HepG2 (cell line): Measurements from ENCODE around the gene CST4. TPM values are rescaled to one million over a fixed set of nuclear protein-coding genes. Genes with fewer than 3 reads are reported as not detected.
A peak's percentile ranks its signal among the peaks of the same experiment; 100 is the strongest.

ENCODE experiments used
- AGO1 ChIP-seq: fragments of 200-400 bp; formaldehyde crosslinking; IDR thresholded peaks from 2 replicates; pipeline ENCODE4 v1.6.1; 2017; ENCODE audit warnings: mild to moderate bottlenecking, low read depth, low read length, moderate library complexity; ENCODE audit not compliant: poor library complexity, severe bottlenecking
- ELF4 ChIP-seq: sonication (generic); formaldehyde crosslinking; IDR thresholded peaks from 2 replicates; pipeline ENCODE4 v1.5.0; 2020; ENCODE audit warnings: missing genetic modification reagents, mild to moderate bottlenecking, moderate library complexity, borderline replicate concordance
- IRF1 ChIP-seq: sonication (generic); formaldehyde crosslinking; IDR thresholded peaks from 2 replicates; pipeline ENCODE4 v1.4.0; 2020; ENCODE audit warnings: low read depth, mild to moderate bottlenecking, missing genetic modification reagents
- MLXIP ChIP-seq: sonication (generic); formaldehyde crosslinking; IDR thresholded peaks from 2 replicates; pipeline ENCODE4 v1.9.0; 2021; ENCODE audit warnings: missing genetic modification reagents, borderline replicate concordance
- MZF1 ChIP-seq: sonication (generic); formaldehyde crosslinking; IDR thresholded peaks from 2 replicates; pipeline ENCODE4 v1.8.1; 2023; ENCODE audit warnings: mild to moderate bottlenecking, missing genetic modification reagents, borderline replicate concordance
- POGK ChIP-seq: sonication (generic); formaldehyde crosslinking; conservative IDR thresholded peaks from 2 replicates; pipeline ENCODE4 v1.8.0; 2022; ENCODE audit warnings: mild to moderate bottlenecking, moderate library complexity, missing genetic modification reagents
- RAD21 ChIP-seq: fragments of 450-650 bp; formaldehyde crosslinking; IDR thresholded peaks from 2 replicates; pipeline ENCODE4 v1.5.0; 2020; ENCODE audit warnings: mild to moderate bottlenecking
- SALL1 ChIP-seq: sonication (generic); formaldehyde crosslinking; IDR thresholded peaks from 2 replicates; pipeline ENCODE4 v1.8.0; 2022; ENCODE audit warnings: mild to moderate bottlenecking, missing genetic modification reagents
- SNAI1 ChIP-seq: sonication (generic); formaldehyde crosslinking; IDR thresholded peaks from 2 replicates; pipeline ENCODE4 v1.5.0; 2020; ENCODE audit warnings: mild to moderate bottlenecking, missing genetic modification reagents, borderline replicate concordance
- SNAPC2 ChIP-seq: sonication (generic); formaldehyde crosslinking; IDR thresholded peaks from 2 replicates; pipeline ENCODE4 v1.8.1; 2022; ENCODE audit warnings: mild to moderate bottlenecking, missing genetic modification reagents
- TRAFD1 ChIP-seq: sonication (generic); formaldehyde crosslinking; IDR thresholded peaks from 2 replicates; pipeline ENCODE4 v1.5.1; 2020; ENCODE audit warnings: missing genetic modification reagents, mild to moderate bottlenecking, borderline replicate concordance
- XRCC5 ChIP-seq: fragments of 200-400 bp; formaldehyde crosslinking; optimal IDR thresholded peaks from 2 replicates; pipeline ENCODE3; 2017; ENCODE audit warnings: mild to moderate bottlenecking, low read length
- YY1 ChIP-seq: IDR thresholded peaks from 2 replicates; pipeline ENCODE4 v1.6.1; 2011; ENCODE audit warnings: low read length, low read depth, moderate library complexity, mild to moderate bottlenecking; ENCODE audit not compliant: insufficient read depth, insufficient replicate concordance
- ZBTB20 ChIP-seq: sonication (generic); formaldehyde crosslinking; IDR thresholded peaks from 2 replicates; pipeline ENCODE4 v1.8.1; 2023; ENCODE audit warnings: missing genetic modification reagents, low read depth, mild to moderate bottlenecking, borderline replicate concordance
- ZBTB34 ChIP-seq: sonication (generic); formaldehyde crosslinking; IDR thresholded peaks from 2 replicates; pipeline ENCODE4 v1.8.0; 2022; ENCODE audit warnings: mild to moderate bottlenecking, missing genetic modification reagents
- ZIK1 ChIP-seq: sonication (generic); formaldehyde crosslinking; IDR thresholded peaks from 2 replicates; pipeline ENCODE4 v1.5.0; 2020; ENCODE audit warnings: mild to moderate bottlenecking, low read depth, missing genetic modification reagents, borderline replicate concordance
- ZNF317 ChIP-seq: sonication (generic); formaldehyde crosslinking; IDR thresholded peaks from 2 replicates; pipeline ENCODE4 v1.5.0; 2020; ENCODE audit warnings: mild to moderate bottlenecking, missing genetic modification reagents
- ZNF563 ChIP-seq: sonication (generic); formaldehyde crosslinking; IDR thresholded peaks from 2 replicates; pipeline ENCODE4 v1.8.0; 2022; ENCODE audit warnings: mild to moderate bottlenecking, moderate library complexity, missing genetic modification reagents
- ZNF614 ChIP-seq: IDR thresholded peaks from 2 replicates; pipeline ENCODE4 v1.6.1; 2018; ENCODE audit warnings: missing biosample characterization, missing genetic modification reagents, inconsistent platforms, borderline replicate concordance
- ZSCAN20 ChIP-seq: sonication (generic); formaldehyde crosslinking; IDR thresholded peaks from 2 replicates; pipeline ENCODE4 v1.4.0; 2020; ENCODE audit warnings: missing genetic modification reagents, mild to moderate bottlenecking, borderline replicate concordance
- polyA plus RNA-seq, 8 experiments: library from polyadenylated mRNA; depleted of rRNA in 3 of 8; stranded (reverse) in 7 of 8; unstranded in 1 of 8; fragments of >200 nt; fragmentation: Illumina TruSeq in 4 of 8; extraction: Trizol in 4 of 8; gene quantifications; 2 replicates each; pipeline versions ENCODE4 v1.2.1 to v1.2.3, GENCODE V29; 2011 to 2016; ENCODE audit warnings: low read depth in 4 of 8, missing spikeins in 1 of 8, mixed read lengths in 1 of 8; ENCODE audit not compliant: insufficient read depth in 1 of 8
- total RNA-seq, 5 experiments: library from RNA; depleted of rRNA; stranded (reverse); fragments of >200 nt; fragmentation: Illumina TruSeq; extraction: Trizol; gene quantifications; 2 replicates each; pipeline ENCODE4 v1.2.3, GENCODE V29; 2016; ENCODE audit warnings: low read depth in 1 of 5

CST4 gene
- total and polyA plus RNA-seq, 2 of the 13 experiments (the other 11 are each of a cell fraction or from before 2014, with no cell fraction given) = not detected

- TF ChIP-seq ZNF614 (0 out of 2 replicates have a peak, but pooled peaks have one; percentile 64), MLXIP (CRISPR knock-in tag) (0 out of 2 replicates have a peak, but pooled peaks have one; percentile 28), TRAFD1 (CRISPR knock-in tag) (0 out of 2 replicates have a peak, but pooled peaks have one; percentile 34), SNAPC2 (CRISPR knock-in tag) (no peak), MZF1 (CRISPR knock-in tag) (no peak), ZIK1 (no peak), ELF4 (no peak), SALL1 (CRISPR knock-in tag) (peak; percentile 61; the same call in 1 of the 2 replicates), SNAI1 (no peak), ZBTB20 (no peak), ZBTB34 (CRISPR knock-in tag) (no peak), ZNF563 (CRISPR knock-in tag) (no peak), ZNF317 (CRISPR knock-in tag) (no peak), XRCC5 (no peak), YY1 (no peak), RAD21 (CRISPR knock-in tag) (no peak), POGK (CRISPR knock-in tag) (no peak), IRF1 (CRISPR knock-in tag) (no peak), ZSCAN20 (no peak), AGO1 (no peak)
Measured at GRCh38 chr20:23649830-23650417, 38.9 kb downstream of the CST4 start (continued).
